BE2C (cell line): ENCODE measurements around the gene CD300C.

Experiments used
- DNase-seq: peaks from one replicate; pipeline ENCODE4 v3.0.0-alpha.2; 2020
- H3K27me3 ChIP-seq: fragments of 250-450 bp; sonication (Bioruptor Pico); 2 replicates; pipeline ENCODE4 v1.5.1; 2020; ENCODE audit warnings: mild to moderate bottlenecking
- H3K36me3 ChIP-seq: fragments of 250-450 bp; sonication (Bioruptor Pico); 2 replicates; pipeline ENCODE4 v1.5.1; 2020; ENCODE audit warnings: mild to moderate bottlenecking
- H3K4me1 ChIP-seq: fragments of 250-450 bp; sonication (Bioruptor Pico); 2 replicates; pipeline ENCODE4 v1.5.1; 2020
- H3K4me3 ChIP-seq: 2 replicates; pipeline ENCODE4 v1.5.1; 2011; ENCODE audit warnings: low read depth, low read length
- H3K9me3 ChIP-seq: fragments of 250-450 bp; sonication (Bioruptor Pico); 2 replicates; pipeline ENCODE4 v1.5.1; 2020
- CTCF ChIP-seq: IDR thresholded peaks from 2 replicates; pipeline ENCODE4 v1.5.1; 2012; ENCODE audit warnings: mild to moderate bottlenecking, low read depth, low read length

CD300C gene

GRCh38 chr17:74547264-74547663, 1.3 kb upstream of the CD300C start:
- Histone ChIP-seq H3K9me3 (no peaks in the 10 kb centered on the region), H3K27me3 (no peaks in the 10 kb centered on the region; the same call in 1 of the 2 replicates), H3K4me3 (no peak overlapping the region), H3K4me1 (no peaks in the 10 kb centered on the region), H3K36me3 (no peaks in the 10 kb centered on the region)
- no peak for TF ChIP-seq CTCF
- no peak for DNase-seq

GRCh38 chr17:74546586-74546985, 671 bp upstream of the CD300C start:
- DNase-seq, result no peak
- Histone ChIP-seq H3K36me3 (no peaks in the 10 kb centered on the region), H3K4me1 (no peaks in the 10 kb centered on the region), H3K4me3 (no peak overlapping the region), H3K27me3 (no peaks in the 10 kb centered on the region; the same call in 1 of the 2 replicates), H3K9me3 (no peaks in the 10 kb centered on the region)
- TF ChIP-seq CTCF, result no peak

GRCh38 chr17:74544991-74545842, 698 bp downstream of the CD300C start:
- no peak for TF ChIP-seq CTCF
- H3K27me3 ChIP-seq, result no peaks in the 10 kb centered on the region
- DNase-seq, result no peak
- H3K4me1 ChIP-seq, result no peaks in the 10 kb centered on the region
- no peaks in the 10 kb centered on the region for H3K9me3 ChIP-seq
- H3K4me3 ChIP-seq, result no peak overlapping the region
- H3K36me3 ChIP-seq, result no peaks in the 10 kb centered on the region

- no peak for DNase-seq
- Histone ChIP-seq H3K27me3 (no peaks in the 10 kb centered on the region; the same call in 1 of the 2 replicates), H3K4me1 (no peaks in the 10 kb centered on the region), H3K9me3 (no peaks in the 10 kb centered on the region), H3K36me3 (no peaks in the 10 kb centered on the region), H3K4me3 (no peak overlapping the region)
- no peak for TF ChIP-seq CTCF
Observed at GRCh38 chr17:74543891-74544760, 1.8 kb downstream of the CD300C start.

GRCh38 chr17:74543406-74543805, 2.5 kb downstream of the CD300C start:
- Histone ChIP-seq H3K4me1 (no peaks in the 10 kb centered on the region), H3K27me3 (peaks cover 3% of the 10 kb centered on the region; the same call in 1 of the 2 replicates), H3K9me3 (no peaks in the 10 kb centered on the region), H3K4me3 (no peak overlapping the region), H3K36me3 (no peaks in the 10 kb centered on the region)
- TF ChIP-seq CTCF, result no peak
- no peak for DNase-seq
